ENCODE measurements around the gene NFASC. TPM values are rescaled to one million over a fixed set of nuclear protein-coding genes. Genes with fewer than 3 reads are reported as not detected.

The NFASC gene
- total RNA-seq, 1 donor = 36.9 TPM

DNA sequence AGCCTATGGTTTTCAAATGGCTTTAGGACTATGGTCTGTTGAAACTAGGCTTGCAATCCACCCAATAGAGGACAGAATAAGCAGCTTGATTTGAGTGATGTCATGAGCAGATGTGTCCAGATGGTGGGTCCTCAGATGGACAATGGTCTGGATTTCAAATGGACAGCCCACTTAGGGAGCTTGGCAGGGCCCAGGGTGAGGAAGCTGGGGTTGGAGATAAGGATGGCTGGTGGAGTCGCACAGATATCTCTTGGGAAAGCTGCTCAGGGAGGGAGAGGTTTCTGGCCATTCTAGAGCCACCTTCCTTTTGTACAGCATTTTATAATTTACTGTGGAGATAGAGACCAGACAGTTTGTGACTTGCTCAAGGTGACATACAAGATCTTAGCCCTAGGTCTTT is 55.0 kb downstream of the NFASC start:
- no peak overlapping the region for H2AFZ ChIP-seq (ENCODE audit: low read length)
- peaks cover 2% of the 10 kb centered on the region for H3K36me3 ChIP-seq (ENCODE audit: insufficient read depth, low read length)
- H3K9me3 ChIP-seq (ENCODE audit: low read depth, low read length) = no peaks in the 10 kb centered on the region
- DNase-seq (ENCODE audit: insufficient read length, low spot score, missing footprints) = no peak
- no peaks in the 10 kb centered on the region for H3K79me2 ChIP-seq (ENCODE audit: insufficient read depth, low read length)
- TF ChIP-seq, protein P1, sequence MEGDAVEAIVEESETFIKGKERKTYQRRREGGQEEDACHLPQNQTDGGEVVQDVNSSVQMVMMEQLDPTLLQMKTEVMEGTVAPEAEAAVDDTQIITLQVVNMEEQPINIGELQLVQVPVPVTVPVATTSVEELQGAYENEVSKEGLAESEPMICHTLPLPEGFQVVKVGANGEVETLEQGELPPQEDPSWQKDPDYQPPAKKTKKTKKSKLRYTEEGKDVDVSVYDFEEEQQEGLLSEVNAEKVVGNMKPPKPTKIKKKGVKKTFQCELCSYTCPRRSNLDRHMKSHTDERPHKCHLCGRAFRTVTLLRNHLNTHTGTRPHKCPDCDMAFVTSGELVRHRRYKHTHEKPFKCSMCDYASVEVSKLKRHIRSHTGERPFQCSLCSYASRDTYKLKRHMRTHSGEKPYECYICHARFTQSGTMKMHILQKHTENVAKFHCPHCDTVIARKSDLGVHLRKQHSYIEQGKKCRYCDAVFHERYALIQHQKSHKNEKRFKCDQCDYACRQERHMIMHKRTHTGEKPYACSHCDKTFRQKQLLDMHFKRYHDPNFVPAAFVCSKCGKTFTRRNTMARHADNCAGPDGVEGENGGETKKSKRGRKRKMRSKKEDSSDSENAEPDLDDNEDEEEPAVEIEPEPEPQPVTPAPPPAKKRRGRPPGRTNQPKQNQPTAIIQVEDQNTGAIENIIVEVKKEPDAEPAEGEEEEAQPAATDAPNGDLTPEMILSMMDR (IDR thresholded peaks at IDR 0.05; ENCODE audit: extremely low read depth, low read depth, low read length) = no peak
- no peak overlapping the region for H3K4me2 ChIP-seq (ENCODE audit: insufficient read depth, low read length)
- no peak overlapping the region for H3K27ac ChIP-seq (ENCODE audit: low read depth, low read length)
- no peak overlapping the region for H3K4me3 ChIP-seq (ENCODE audit: insufficient read depth, low read length)
- H4K20me1 ChIP-seq (ENCODE audit: insufficient read depth, low read length) = peaks cover 24% of the 10 kb centered on the region
- no peaks in the 10 kb centered on the region for H3K27me3 ChIP-seq (ENCODE audit: insufficient read depth, low read length)
- peaks cover 8% of the 10 kb centered on the region for H3K4me1 ChIP-seq (ENCODE audit: insufficient read depth, low read length)

DNA sequence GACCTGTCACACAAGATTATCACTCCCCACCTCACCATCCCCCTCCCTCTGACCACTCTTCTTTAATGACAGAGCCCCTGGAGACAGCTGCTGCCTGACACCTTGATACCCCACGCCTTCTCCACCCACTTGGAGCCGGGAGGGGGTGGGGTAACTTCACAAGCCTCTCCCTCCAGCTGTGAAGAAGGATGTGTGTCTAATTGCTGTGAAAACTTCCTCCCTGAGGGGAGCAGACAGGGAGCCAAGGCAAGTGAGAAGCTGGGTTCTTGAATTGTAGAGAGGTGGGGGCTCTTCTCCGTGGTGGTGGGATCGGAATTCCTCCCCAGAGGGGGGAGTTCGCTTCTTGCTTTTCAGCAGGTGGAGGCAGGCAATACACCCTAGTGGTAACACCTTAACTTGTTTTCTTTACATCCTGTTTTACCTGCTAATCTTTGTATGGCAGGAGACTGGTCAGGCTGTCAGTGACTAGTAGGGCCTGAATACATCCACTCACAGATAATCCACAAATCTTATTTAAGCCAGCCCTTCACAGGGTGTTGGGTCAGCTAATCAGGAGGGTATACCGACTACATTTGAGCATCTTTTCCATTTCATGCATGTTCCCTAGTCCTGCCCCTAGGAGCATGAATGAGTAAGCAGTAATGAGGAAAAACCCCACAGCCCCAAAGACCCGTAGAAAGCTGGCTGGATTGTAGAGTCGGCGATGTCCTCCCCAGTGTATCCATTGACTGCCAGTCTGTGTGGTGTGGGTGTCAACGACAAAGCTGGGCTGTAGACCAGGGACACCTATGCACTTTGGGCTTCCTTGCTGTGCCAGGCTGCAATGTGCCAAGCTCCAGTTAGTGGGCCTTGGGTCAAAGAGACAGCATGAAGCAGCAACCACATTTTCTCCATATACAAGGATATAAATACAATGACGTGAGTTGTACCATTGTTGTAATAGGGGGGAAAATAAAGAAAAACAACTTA is 57.3 kb downstream of the NFASC start:
- Histone ChIP-seq H3K4me1 (ENCODE audit: insufficient read depth, low read length) (peaks cover 8% of the 10 kb centered on the region), H4K20me1 (ENCODE audit: insufficient read depth, low read length) (peaks cover 26% of the 10 kb centered on the region), H3K79me2 (ENCODE audit: insufficient read depth, low read length) (no peaks in the 10 kb centered on the region), H3K27me3 (ENCODE audit: insufficient read depth, low read length) (no peaks in the 10 kb centered on the region), H3K4me3 (ENCODE audit: insufficient read depth, low read length) (no peak overlapping the region), H3K36me3 (ENCODE audit: insufficient read depth, low read length) (peaks cover 2% of the 10 kb centered on the region), H3K9me3 (ENCODE audit: low read depth, low read length) (no peaks in the 10 kb centered on the region), H3K4me2 (ENCODE audit: insufficient read depth, low read length) (no peak overlapping the region), H3K27ac (ENCODE audit: low read depth, low read length) (no peak overlapping the region), H2AFZ (ENCODE audit: low read length) (no peak overlapping the region)
- TF ChIP-seq, protein P1 (IDR thresholded peaks at IDR 0.05; ENCODE audit: extremely low read depth, low read depth, low read length) = no peak
- peak; percentile 39 for DNase-seq (ENCODE audit: insufficient read length, low spot score, missing footprints)

DNA sequence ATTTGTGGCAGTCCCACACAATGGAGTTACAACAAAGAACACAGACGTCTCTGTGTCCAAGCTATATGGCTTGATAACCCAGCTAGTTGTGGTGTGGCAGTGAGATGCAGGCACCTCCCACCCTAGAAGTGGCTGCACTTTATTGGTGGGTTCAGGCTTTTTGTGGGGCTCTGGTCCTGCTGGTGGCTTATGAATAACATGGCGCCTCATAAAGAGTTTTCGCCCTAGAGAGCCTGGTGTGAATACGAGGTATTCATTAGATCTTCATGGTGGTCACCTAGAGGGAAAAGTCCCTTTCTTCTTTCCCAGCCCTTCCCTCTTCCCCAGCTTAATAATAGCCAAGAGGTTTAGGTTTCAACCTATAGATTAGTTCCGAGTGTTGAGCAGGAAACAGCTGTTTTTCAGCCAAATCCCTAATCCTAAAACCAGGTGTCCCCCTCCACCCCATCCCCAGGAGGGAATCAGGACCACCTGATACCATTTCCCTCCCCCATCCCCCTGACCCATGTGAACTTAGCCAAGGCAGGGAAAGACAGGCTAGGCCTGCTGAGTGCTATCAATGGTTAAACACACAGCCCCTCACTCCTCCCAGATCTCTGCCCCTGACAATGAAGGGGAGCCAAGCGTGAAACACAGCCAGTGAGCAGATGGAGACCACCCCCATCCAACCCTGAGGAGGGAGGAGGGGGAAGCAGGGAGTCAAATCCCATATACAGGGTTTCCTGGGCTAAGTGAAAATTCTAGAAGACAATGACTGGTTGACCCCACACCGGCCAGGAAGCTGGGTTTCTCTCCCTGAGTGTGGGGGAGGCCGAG is 58.2 kb downstream of the NFASC start:
- no peaks in the 10 kb centered on the region for H3K27me3 ChIP-seq (ENCODE audit: insufficient read depth, low read length)
- no peak overlapping the region for H3K4me3 ChIP-seq (ENCODE audit: insufficient read depth, low read length)
- H3K4me1 ChIP-seq (ENCODE audit: insufficient read depth, low read length) = peaks cover 7% of the 10 kb centered on the region
- no peaks in the 10 kb centered on the region for H3K9me3 ChIP-seq (ENCODE audit: low read depth, low read length)
- H3K4me2 ChIP-seq (ENCODE audit: insufficient read depth, low read length) = no peak overlapping the region
- peaks cover 2% of the 10 kb centered on the region for H3K36me3 ChIP-seq (ENCODE audit: insufficient read depth, low read length)
- no peak overlapping the region for H3K27ac ChIP-seq (ENCODE audit: low read depth, low read length)
- no peak for DNase-seq (ENCODE audit: insufficient read length, low spot score, missing footprints)
- H3K79me2 ChIP-seq (ENCODE audit: insufficient read depth, low read length) = no peaks in the 10 kb centered on the region
- no peak overlapping the region for H2AFZ ChIP-seq (ENCODE audit: low read length)
- TF ChIP-seq, protein P1 (IDR thresholded peaks at IDR 0.05; ENCODE audit: extremely low read depth, low read depth, low read length) = no peak
- H4K20me1 ChIP-seq (ENCODE audit: insufficient read depth, low read length) = peaks cover 28% of the 10 kb centered on the region

Measured in osteoblast (primary cell).